Measurements from ENCODE around the gene NR1H4.

The NR1H4 gene

GRCh38 chr12:100453951-100454350 lies 19.7 kb upstream of the NR1H4 start:
- H3K27me3 Mint-ChIP-seq = peaks cover 5% of the 10 kb centered on the region
- no peak for DNase-seq (ENCODE audit: low spot score in 2 of 2)
- no peak for ATAC-seq (ENCODE audit: low read depth)
- H3K9me3 Mint-ChIP-seq = no peaks in the 10 kb centered on the region
- H3K4me1 Mint-ChIP-seq = no peaks in the 10 kb centered on the region
- no peak overlapping the region for H3K4me3 Mint-ChIP-seq
- H3K36me3 Mint-ChIP-seq = no peaks in the 10 kb centered on the region
- no peak overlapping the region for H3K27ac Mint-ChIP-seq

- no peaks in the 10 kb centered on the region for H3K4me1 Mint-ChIP-seq
- DNase-seq (ENCODE audit: low spot score in 2 of 2) = no peak
- H3K36me3 Mint-ChIP-seq = no peaks in the 10 kb centered on the region
- H3K27me3 Mint-ChIP-seq = no peaks in the 10 kb centered on the region
- H3K27ac Mint-ChIP-seq = no peak overlapping the region
- ATAC-seq (ENCODE audit: low read depth) = no peak
- no peaks in the 10 kb centered on the region for H3K9me3 Mint-ChIP-seq
- H3K4me3 Mint-ChIP-seq = no peak overlapping the region
Observed at GRCh38 chr12:100455896-100456295, 17.8 kb upstream of the NR1H4 start.

- Mint-ChIP-seq H3K27me3 (no peaks in the 10 kb centered on the region), H3K36me3 (no peaks in the 10 kb centered on the region), H3K9me3 (no peaks in the 10 kb centered on the region), H3K4me3 (no peak overlapping the region), H3K27ac (no peak overlapping the region), H3K4me1 (no peaks in the 10 kb centered on the region)
- no peak for DNase-seq (ENCODE audit: low spot score in 2 of 2)
- ATAC-seq (ENCODE audit: low read depth) = no peak
Observed at GRCh38 chr12:100458191-100458590, 15.5 kb upstream of the NR1H4 start.

- H3K36me3 Mint-ChIP-seq = no peaks in the 10 kb centered on the region
- no peak overlapping the region for H3K4me3 Mint-ChIP-seq
- no peaks in the 10 kb centered on the region for H3K27me3 Mint-ChIP-seq
- DNase-seq (ENCODE audit: low spot score in 2 of 2) = no peak
- no peak overlapping the region for H3K27ac Mint-ChIP-seq
- H3K4me1 Mint-ChIP-seq = no peaks in the 10 kb centered on the region
- no peaks in the 10 kb centered on the region for H3K9me3 Mint-ChIP-seq
- no peak for ATAC-seq (ENCODE audit: low read depth)
Observed at GRCh38 chr12:100460702-100461101, 13.0 kb upstream of the NR1H4 start.

- H3K27me3 Mint-ChIP-seq = no peaks in the 10 kb centered on the region
- no peak for ATAC-seq (ENCODE audit: low read depth)
- no peak overlapping the region for H3K27ac Mint-ChIP-seq
- no peak overlapping the region for H3K4me3 Mint-ChIP-seq
- H3K4me1 Mint-ChIP-seq = no peaks in the 10 kb centered on the region
- DNase-seq (ENCODE audit: low spot score in 2 of 2) = no peak
- H3K36me3 Mint-ChIP-seq = no peaks in the 10 kb centered on the region
- no peaks in the 10 kb centered on the region for H3K9me3 Mint-ChIP-seq
Observed at GRCh38 chr12:100461330-100461973, 12.2 kb upstream of the NR1H4 start.

- ATAC-seq (ENCODE audit: low read depth) = no peak
- H3K36me3 Mint-ChIP-seq = no peaks in the 10 kb centered on the region
- H3K9me3 Mint-ChIP-seq = no peaks in the 10 kb centered on the region
- no peak overlapping the region for H3K27ac Mint-ChIP-seq
- no peak overlapping the region for H3K4me3 Mint-ChIP-seq
- peaks cover 1% of the 10 kb centered on the region for H3K27me3 Mint-ChIP-seq
- H3K4me1 Mint-ChIP-seq = no peaks in the 10 kb centered on the region
- DNase-seq (ENCODE audit: low spot score in 2 of 2) = no peak
Observed at GRCh38 chr12:100463661-100464060, 10.0 kb upstream of the NR1H4 start.

- Mint-ChIP-seq H3K4me1 (no peaks in the 10 kb centered on the region), H3K4me3 (no peak overlapping the region), H3K27ac (no peak overlapping the region), H3K9me3 (no peaks in the 10 kb centered on the region), H3K27me3 (peaks cover 1% of the 10 kb centered on the region), H3K36me3 (no peaks in the 10 kb centered on the region)
- ATAC-seq (ENCODE audit: low read depth) = no peak
- no peak for DNase-seq (ENCODE audit: low spot score in 2 of 2)
Observed at GRCh38 chr12:100464529-100464928, 9.1 kb upstream of the NR1H4 start.

GRCh38 chr12:100468126-100468525 lies 5.5 kb upstream of the NR1H4 start:
- H3K36me3 Mint-ChIP-seq = no peaks in the 10 kb centered on the region
- no peak overlapping the region for H3K4me3 Mint-ChIP-seq
- ATAC-seq (ENCODE audit: low read depth) (no peak), DNase-seq (ENCODE audit: low spot score in 2 of 2) (no peak)
- no peak overlapping the region for H3K27ac Mint-ChIP-seq
- no peaks in the 10 kb centered on the region for H3K4me1 Mint-ChIP-seq
- peaks cover 11% of the 10 kb centered on the region for H3K27me3 Mint-ChIP-seq
- H3K9me3 Mint-ChIP-seq = peaks cover 2% of the 10 kb centered on the region

- Mint-ChIP-seq H3K36me3 (no peaks in the 10 kb centered on the region), H3K9me3 (peaks cover 2% of the 10 kb centered on the region), H3K27me3 (peaks cover 11% of the 10 kb centered on the region), H3K27ac (no peak overlapping the region), H3K4me3 (no peak overlapping the region), H3K4me1 (no peaks in the 10 kb centered on the region)
- ATAC-seq (ENCODE audit: low read depth) (no peak), DNase-seq (ENCODE audit: low spot score in 2 of 2) (no peak)
Observed at GRCh38 chr12:100472325-100472724, 1.3 kb upstream of the NR1H4 start.

GRCh38 chr12:100473050-100473715 lies 483 bp upstream of the NR1H4 start:
- no peak overlapping the region for H3K27ac Mint-ChIP-seq
- ATAC-seq (ENCODE audit: low read depth) (no peak), DNase-seq (ENCODE audit: low spot score in 2 of 2) (no peak)
- no peaks in the 10 kb centered on the region for H3K4me1 Mint-ChIP-seq
- H3K4me3 Mint-ChIP-seq = no peak overlapping the region
- H3K27me3 Mint-ChIP-seq = peaks cover 10% of the 10 kb centered on the region
- H3K9me3 Mint-ChIP-seq = peaks cover 2% of the 10 kb centered on the region
- no peaks in the 10 kb centered on the region for H3K36me3 Mint-ChIP-seq

- no peak for DNase-seq (ENCODE audit: low spot score in 2 of 2)
- Mint-ChIP-seq H3K4me3 (no peak overlapping the region), H3K36me3 (no peaks in the 10 kb centered on the region), H3K9me3 (peaks cover 2% of the 10 kb centered on the region), H3K27me3 (peaks cover 10% of the 10 kb centered on the region), H3K4me1 (no peaks in the 10 kb centered on the region), H3K27ac (no peak overlapping the region)
- ATAC-seq (ENCODE audit: low read depth) = no peak
Observed at GRCh38 chr12:100474617-100475016, 951 bp downstream of the NR1H4 start.

GRCh38 chr12:100476013-100476751 lies 2.5 kb downstream of the NR1H4 start:
- H3K27ac Mint-ChIP-seq = no peak overlapping the region
- H3K36me3 Mint-ChIP-seq = no peaks in the 10 kb centered on the region
- H3K4me3 Mint-ChIP-seq = no peak overlapping the region
- no peaks in the 10 kb centered on the region for H3K9me3 Mint-ChIP-seq
- peaks cover 7% of the 10 kb centered on the region for H3K27me3 Mint-ChIP-seq
- ATAC-seq (ENCODE audit: low read depth) (no peak), DNase-seq (ENCODE audit: low spot score in 2 of 2) (no peak)
- no peaks in the 10 kb centered on the region for H3K4me1 Mint-ChIP-seq

GRCh38 chr12:100481021-100481420 lies 7.4 kb downstream of the NR1H4 start:
- no peak for DNase-seq (ENCODE audit: low spot score in 2 of 2)
- ATAC-seq (ENCODE audit: low read depth) = no peak
- peaks cover 2% of the 10 kb centered on the region for H3K27me3 Mint-ChIP-seq
- no peaks in the 10 kb centered on the region for H3K9me3 Mint-ChIP-seq
- H3K4me3 Mint-ChIP-seq = no peak overlapping the region
- no peaks in the 10 kb centered on the region for H3K4me1 Mint-ChIP-seq
- no peak overlapping the region for H3K27ac Mint-ChIP-seq
- no peaks in the 10 kb centered on the region for H3K36me3 Mint-ChIP-seq

GRCh38 chr12:100484183-100484886 lies 10.7 kb downstream of the NR1H4 start:
- no peaks in the 10 kb centered on the region for H3K36me3 Mint-ChIP-seq

More at GRCh38 chr12:100484183-100484886, 10.7 kb downstream of the NR1H4 start:
- DNase-seq (ENCODE audit: low spot score in 2 of 2) = no peak
- H3K9me3 Mint-ChIP-seq = no peaks in the 10 kb centered on the region
- H3K27ac Mint-ChIP-seq = no peak overlapping the region
- no peak overlapping the region for H3K4me3 Mint-ChIP-seq
- H3K4me1 Mint-ChIP-seq = no peaks in the 10 kb centered on the region
- no peak for ATAC-seq (ENCODE audit: low read depth)
- H3K27me3 Mint-ChIP-seq = peaks cover 2% of the 10 kb centered on the region
